HG03159 (cell line): ENCODE data around the gene UBAP2L.
"Not testable (repeated sequence)": the region's sequence is repeated elsewhere in the genome, so short reads cannot be mapped to it uniquely, and the experiment has no call there.

ENCODE experiments used
- ATAC-seq: cut with Tn5 transposase; IDR thresholded peaks from one replicate; pipeline ENCODE4 v1.9.1; 2021; ENCODE audit warnings: mild to moderate bottlenecking, moderate library complexity; ENCODE audit not compliant: unreplicated experiment

The UBAP2L gene

DNA sequence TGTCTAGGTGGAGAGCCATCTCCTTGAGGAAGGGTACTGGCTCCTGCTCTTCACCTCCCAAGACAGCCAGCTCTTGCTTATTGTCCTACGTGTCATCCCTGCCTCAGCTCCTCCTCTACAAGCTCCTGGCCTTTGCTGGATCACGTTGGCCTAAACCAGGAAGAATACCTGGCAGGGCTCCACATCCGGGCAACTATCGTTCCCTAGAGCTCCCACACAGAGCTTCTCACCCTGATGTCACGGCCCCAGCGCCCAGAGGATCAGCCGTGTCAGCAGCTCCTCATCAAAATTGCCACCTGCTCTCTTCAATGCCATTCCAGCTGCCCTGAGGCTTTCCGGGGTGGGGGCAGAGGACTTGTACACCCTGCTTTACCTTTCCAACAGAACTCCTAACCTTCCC, 26.9 kb upstream of the UBAP2L start:
- ATAC-seq: no peak

DNA sequence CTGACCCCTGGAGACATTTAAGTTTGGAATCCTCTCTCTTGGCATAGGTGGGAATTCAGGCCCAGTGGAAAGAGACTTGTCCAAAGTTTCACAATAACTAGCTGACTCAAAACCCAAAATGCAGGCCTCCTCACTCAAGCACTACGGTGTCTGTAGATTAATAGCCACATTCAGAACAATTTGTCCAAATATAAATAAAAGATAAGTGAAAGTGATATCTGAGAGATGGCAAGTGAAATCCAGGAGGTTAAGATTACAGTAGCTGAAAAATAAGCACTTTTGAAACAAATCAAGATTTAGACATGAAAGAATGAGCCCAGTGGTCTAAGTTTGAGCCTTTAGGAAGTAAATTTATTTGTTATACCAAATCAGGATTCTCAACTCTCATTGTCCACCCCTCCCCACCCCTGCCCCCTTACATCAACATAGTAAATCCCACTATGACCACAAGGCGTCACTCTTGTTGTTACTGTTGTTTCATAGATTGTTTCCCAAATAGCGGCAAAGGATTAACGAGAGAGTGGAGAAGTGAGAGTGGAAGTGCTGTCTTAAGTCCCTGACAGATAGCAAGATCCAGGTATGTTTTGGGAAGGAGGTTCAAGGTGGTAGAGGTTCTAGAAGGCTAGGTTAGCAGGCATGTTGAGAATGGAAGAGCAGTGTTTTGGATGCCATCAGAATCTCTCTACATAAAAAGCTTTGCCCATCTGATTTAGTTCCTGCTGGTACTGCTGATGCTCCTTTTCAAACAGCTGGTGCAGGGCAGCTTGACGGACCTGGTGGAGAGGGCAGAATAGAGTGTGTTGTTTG, 21.8 kb upstream of the UBAP2L start:
- no peak for ATAC-seq

DNA sequence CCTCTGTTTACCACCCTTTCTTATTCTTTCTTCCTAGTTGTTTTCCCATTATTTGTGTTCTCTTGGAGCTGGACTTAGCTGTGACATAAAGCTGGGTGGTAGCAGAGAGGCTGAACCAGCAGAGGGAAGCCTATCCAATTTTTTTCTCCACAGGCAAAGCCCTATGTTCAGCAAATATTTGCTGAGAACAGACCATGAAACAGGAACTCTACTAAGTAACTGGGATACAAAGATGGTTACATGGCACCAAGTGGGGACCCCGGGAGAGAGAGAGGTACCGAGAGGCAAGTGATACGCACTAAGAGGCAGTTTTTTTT, 21.2 kb upstream of the UBAP2L start:
- no peak for ATAC-seq

DNA sequence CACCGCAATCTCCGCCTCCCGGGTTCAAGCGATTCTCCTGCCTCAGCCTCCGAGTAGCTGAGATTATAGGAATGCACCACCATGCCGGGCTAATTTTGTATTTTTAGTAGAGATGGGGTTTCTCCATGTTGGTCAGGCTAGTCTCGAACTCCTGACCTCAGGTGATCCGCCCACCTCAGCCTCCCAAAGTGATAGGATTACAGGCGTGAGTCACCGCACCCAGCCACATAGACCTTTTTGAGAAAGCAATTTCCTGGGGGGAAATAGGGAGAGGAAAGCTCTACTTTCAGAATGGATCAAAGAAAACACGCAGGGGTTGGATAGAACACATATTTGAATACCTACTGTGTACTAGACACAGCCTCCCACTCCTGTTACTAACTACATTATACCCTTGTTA, 15.0 kb upstream of the UBAP2L start:
- ATAC-seq: not testable (repeated sequence)

DNA sequence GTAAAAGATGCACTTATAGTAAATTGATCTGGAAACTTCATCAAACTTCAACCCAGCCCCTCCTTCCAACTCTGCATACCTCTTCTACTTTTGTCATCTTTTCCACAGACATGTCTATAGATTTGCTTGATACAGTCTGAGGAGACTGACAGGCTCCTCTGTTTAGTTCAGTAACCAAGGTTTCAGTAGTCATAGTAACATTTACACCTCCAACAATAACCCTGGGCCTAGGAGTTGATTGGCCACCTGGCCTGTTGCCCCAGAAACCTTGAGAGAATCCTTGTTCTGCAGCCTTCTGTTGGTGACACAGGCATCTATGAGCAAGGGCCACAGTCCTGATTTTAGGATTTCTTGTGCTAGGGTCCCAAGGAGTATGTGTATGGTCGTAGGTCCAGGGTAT, 14.6 kb upstream of the UBAP2L start, which contains the start of gene CFAP141:
Gene CFAP141 (minus strand): TSS at position 138 of the 400 bp plus-strand sequence. CDS start 26 bp downstream, at position 112.
- ATAC-seq: no peak

DNA sequence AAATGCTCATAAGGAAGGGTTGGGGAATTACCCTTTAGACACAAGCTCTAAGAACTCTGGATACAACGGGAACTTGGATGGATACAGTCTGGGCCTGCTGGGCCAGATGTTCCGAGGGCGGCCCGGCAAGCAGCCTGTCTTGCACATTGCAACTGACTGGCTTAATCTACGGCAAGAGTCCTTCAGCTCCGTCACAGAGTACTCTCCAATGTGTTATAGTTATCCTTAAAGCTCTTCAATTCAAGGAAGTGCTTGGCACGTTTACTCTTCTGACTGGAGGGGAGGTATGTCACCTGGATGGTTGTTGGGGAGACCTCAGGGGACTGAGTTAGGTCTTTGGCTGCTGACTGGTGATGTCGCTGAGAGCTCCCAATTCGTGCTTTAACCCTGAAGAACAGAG, 13.5 kb upstream of the UBAP2L start:
- ATAC-seq: no peak

DNA sequence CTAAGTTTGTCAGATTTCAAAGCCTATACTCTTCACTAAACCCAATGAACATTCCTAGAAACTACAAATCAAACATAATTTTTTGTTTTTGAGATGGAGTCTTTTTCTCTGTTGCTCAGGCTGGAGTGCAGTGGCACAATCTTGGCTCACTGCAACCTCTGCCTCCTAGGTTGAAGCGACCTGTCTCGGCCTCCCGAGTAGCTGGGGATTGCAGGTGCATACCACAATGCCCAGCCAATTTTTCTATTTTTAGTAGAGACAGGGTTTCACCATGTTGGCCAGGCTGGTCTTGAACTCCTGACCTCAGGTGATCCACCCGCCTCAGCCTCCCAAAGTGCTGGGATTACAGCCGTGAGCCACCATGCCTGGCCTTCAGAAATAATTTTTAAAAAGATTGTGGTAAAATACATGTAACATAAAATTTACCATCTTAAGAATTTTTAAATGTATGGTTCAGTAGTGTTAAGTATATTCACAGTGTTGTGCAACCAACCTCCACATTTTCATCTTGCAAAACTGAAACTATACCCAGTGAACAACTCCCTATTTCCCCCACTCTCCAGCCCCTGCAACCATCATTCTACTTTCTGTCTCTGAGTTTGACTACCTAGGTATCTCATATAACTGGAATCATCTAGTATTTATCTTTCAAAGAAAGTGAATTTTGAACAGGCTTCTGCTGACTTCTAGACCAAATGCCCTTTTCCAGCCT, 11.9 kb upstream of the UBAP2L start:
- no peak for ATAC-seq

DNA sequence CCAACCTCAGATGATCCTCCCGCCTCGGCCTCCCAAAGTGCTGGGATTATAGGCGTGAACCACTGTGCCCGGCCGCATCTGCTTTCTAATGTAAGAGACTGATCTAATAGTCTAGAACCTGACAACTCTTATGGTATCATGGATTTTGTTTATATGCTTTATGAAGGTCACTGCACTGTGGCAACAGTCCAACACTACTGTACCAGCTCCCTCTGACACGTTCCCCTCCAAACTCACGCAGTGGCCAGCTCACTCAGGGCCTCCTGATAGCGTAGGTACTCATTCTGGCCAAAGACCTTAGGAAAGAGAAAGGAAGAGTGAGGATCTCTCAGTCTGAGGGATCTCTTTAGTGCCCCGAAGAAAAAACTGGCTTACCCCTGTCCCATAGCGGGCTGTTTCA, 8.7 kb upstream of the UBAP2L start:
- no peak for ATAC-seq

DNA sequence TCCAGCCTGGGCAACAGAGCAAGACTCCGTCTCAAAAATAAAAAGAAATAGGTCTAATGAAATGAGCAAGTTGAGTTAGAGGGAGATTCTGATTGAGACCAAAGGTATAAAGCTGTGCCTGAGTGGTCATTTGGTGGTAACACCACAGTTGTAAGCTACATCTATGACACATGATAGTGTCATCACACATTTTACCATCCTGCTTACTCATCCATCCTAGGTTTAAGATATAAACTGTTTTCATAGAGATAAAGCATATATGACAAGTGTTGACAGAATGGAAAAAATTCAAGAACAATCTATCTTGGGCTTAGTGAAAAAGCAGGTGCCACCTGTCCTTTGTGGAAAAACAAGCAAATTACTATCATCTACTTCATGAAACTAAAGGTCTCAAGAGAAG, 7.5 kb upstream of the UBAP2L start:
- ATAC-seq: no peak

DNA sequence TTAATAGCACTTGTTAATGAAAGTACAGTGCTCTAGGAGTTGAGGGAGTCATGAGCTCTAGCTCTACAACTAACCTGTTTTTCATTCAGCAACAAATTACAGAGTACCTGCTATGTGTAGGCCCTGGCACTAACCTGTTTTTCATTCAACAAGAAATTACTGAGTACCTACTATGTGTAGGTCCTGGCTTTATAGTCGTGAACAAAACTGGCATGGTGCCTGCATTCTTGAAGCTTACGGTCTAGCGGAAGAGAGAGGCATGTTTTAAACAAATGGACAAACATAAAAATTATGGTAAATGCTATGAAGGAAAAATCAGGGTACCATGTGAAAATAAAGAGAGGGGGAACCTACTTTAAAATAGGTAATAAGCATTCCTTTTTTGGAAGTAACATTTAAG, 2.2 kb upstream of the UBAP2L start:
- no peak for ATAC-seq

DNA sequence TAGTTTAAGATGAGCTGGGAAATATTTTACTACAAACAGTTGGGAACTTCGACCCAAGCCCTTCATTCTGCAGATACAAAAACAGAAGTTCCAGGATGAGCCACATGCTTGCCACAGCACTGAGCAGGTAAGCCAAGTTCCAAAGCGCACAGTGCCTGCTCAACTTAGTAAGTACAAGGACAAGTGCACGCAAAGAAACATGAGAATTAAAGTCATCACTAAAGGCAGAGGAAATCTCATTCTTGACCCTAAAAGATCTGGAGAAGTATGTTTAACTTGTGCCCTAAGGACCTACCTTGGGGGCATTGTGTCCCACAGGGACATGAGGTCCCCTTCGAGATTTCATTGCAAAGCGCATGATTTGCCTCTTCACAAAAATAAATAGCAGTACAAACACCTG, 1.2 kb upstream of the UBAP2L start:
- ATAC-seq: no peak

DNA sequence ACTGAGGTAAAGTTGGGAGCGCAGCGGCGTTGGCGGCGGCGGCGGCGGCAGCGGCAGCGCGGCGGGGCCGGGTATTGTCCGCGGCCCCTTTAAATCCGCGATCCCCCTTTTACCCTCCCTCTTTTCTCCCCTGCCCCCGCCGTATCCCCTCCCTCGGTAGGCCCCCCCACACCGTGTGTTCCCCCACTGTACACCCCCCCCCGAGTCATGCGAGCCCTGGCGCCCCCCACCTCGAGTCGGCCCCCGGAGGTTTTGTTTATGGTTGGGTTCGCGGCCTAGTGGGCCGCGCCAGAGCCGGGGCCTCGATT, 169 bp downstream of the UBAP2L start:
- ATAC-seq: no peak

DNA sequence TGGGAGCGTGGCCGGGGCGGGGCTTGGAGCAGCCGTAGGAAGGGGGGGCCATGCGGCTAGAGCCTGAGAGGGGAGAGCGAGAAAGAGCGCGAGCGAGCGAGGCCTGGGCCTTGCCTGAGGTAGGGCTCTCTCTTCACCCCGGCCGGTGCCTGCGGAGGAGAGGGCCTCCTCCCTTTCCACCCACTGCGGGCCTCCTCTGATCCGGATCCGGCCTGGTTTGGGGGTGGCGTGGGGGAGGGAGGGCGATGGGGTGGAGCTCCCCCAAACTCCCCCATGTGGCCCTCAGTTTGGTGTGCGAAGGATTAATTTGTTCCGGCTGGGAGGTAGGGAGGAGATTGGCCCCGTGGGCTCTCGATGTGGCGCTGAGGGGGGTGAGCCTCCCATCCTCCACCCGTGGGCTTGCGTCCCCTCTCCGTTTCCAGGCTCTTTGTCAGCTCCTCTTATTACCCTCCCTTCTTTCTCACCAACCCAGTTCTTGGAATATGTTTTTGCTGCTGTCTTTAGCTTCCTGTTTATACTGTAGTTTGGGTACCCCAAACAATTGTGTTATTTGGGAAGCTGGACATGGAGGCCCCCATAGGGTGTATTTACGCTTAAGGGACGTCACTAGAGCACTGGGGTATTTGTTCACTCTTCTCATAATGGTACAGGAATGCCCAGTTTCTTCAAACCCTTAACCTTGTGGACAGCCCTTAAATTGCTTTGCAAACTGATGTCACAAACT, 685 bp downstream of the UBAP2L start:
- peak; percentile 24 for ATAC-seq

DNA sequence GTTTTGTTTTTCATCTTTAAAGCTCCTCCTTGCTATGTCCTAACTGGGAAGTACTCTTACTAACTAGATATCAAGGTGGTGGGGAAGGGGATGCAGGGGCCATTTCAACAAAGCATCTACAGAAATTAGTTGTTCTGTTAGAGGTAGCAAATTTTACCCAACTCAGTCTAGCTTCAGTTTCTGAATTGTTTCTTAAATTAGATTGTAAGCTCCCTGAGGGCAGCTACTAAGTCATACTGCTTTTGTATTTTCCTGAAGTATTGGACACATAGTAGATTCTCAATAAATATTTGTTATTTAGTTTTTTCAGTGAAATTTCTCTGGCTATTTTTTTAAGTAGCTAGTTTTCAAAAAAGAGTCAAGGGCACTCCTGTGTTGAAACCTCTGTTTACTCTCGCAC, 1.8 kb downstream of the UBAP2L start:
- no peak for ATAC-seq

DNA sequence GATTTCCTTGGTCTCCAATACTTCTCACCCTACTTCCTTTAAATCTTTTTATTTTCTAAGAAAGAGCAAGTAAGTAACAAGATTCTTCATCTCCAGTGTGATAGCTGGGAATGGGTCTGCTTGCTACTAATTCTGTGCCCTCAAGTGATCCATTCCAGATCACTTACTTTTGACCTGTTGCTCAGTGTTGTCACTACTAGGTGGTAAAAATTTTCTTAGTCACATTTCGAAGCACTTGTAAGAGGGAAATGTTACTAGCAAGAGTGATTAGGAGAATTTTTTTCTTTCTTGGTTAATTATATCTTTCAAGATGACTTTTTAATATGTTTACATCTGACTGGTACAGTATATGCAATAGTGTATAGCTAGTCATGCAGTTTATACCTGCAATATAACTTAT, 2.2 kb downstream of the UBAP2L start:
- no peak for ATAC-seq

DNA sequence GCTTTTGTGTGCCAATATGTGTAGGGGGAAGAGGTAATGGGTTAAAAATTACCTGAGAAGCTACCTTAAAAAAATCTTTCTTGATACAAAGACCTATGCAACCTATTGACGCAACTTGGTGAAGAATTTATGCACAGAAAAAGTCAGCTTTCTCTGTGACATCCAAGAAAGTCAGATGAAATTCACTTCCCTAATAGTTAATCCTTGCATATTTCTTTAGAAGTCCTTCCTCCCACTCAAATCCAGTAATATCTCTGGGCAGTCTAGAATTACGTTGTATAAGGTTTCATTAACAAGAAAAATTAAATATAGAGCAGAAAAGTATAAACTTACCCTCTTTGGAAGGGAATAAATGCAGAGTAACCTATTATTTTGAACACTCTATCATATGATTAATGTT, 2.9 kb downstream of the UBAP2L start:
- ATAC-seq: no peak

DNA sequence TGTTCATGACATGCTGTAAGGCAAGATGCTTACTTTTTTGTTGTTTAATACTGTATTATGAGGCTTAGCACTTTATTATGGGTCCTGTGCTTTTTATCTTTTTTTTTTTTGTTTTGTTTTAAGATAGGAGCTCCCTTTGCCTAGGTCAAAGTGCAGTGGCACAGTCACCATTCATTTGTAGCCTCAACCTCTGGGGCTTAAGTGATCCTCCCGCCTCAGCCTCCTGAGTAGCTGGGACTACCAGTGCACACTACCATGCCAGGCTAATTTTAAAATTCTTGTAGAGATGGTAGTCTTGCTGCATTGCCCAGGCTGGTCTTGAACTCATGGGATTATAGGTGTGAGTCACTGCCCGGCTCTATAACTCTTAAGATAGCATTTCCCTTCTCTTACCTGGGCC, 4.6 kb downstream of the UBAP2L start:
- ATAC-seq: no peak

DNA sequence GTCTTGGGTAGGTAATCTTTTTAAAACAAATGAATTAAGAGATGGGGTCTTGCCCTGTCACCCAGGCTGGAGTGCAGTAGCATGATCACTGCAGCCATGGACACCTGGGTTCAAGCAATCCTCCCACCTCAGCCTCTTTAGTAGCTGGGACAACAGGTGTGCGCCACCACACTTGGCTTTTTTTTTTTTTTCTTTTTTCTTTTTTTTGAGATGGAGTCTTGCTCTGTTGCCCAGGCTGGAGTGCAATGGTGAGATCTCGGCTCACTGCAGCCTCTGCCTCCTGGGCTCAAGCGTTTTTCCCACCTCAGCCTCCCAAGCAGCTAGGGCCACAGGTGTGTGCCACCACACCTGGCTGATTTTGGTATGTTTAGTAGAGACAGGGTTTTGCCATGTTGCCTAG, 10.4 kb downstream of the UBAP2L start:
- not testable (repeated sequence) for ATAC-seq

DNA sequence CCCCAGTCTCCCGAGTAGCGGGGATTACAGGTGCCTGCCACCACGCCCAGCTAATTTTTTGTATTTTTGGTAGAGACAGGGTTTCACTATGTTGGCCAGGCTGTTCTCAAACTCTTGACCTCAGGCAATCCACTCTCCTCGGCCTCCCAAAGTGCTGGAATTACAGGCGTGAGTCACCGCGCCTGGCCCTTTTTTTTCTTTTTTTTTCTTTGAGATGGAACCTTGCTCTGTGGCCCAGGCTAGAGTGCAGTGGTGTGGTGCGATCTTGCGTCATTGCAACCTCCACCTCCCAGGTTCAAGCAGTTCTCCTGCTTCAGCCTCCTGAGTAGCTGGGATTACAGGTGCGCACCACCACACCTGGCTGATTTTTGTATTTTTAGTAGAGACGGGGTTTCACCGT, 12.4 kb downstream of the UBAP2L start:
- ATAC-seq: not testable (repeated sequence)

DNA sequence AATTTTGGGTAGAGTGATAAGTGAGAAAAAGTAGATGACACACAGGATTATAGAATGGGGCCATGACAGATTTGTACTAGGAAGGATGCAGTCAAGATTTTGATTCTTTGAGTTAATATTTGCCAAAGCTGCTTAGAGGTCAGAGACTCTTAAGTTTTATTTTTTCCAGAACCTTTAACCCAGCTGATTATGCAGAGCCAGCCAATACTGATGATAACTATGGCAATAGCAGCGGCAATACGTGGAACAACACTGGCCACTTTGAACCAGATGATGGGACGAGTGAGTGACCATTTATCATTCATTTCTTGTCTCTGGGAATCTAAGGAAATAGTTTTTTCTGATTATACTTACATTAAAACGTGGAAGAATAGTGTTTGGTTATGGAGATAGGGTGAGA, 16.1 kb downstream of the UBAP2L start:
- no peak for ATAC-seq

DNA sequence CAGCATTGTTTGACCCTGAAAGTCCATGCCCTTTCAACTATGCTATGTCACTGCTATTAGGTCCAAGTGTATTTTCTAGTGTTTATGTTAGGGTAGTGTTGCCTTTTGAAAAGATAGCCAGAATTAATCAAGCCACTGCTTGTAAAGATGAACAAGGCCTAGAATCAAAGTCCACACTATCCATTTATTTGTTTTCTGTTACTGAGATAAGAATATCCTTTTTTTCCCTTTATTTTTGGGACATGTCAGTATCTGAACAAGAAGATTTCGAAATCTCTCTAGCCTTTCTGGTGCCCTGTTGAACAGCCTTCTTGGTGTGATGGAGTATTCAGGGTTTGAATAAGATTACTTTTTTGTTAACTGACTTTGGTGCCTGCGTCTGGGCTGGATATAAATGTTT, 16.7 kb downstream of the UBAP2L start:
- ATAC-seq: no peak

DNA sequence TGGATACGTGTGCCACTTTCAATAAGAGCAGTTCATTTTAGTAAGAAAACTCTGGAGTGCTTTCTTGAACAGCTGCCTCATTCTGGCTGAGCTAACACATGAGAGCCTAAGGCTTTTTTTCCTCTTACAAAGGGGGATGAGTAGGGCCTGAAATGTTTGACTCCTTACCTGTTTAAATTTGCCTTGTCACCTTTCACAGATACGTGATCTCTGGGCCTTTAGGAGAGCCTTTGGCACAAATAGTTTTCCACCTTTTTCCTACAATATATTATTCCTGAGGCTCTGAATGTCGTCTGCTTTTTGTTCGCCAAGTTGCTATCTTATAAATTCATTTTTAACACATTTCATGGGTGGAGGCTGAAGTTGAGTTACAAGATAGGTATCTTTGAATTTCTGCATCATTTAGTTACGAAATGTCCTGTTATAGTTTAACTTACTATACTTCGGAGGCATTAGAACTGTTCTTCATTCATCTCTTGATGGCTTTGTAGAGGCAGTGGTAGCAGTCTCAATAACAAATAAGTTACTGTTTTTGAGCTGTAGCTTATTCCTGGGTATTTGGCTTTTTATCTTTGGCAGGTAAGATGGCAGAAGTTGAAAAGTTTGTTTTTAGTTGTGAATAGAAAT, 17.2 kb downstream of the UBAP2L start:
- ATAC-seq: no peak
